Smooth muscle cell (in vitro differentiated cells): ENCODE results near the gene TFE3. TPM values are rescaled to one million over a fixed set of nuclear protein-coding genes. Genes with fewer than 3 reads are reported as not detected.

ENCODE experiments used
- DNase-seq: peaks from one replicate; lab custom pipeline; 2025; ENCODE audit not compliant: unreplicated experiment; lab: John Stamatoyannopoulos, UW
- H2AFZ ChIP-seq: fragments of 200-600 bp; sonication (generic); 2 replicates; pipeline ENCODE4 v1.6.0; 2016; ENCODE audit warnings: antibody characterized with exemption, low read depth, mild to moderate bottlenecking
- H3F3A ChIP-seq: fragments of 200-600 bp; sonication (generic); 2 replicates; pipeline ENCODE4 v1.6.0; 2017; ENCODE audit warnings: antibody characterized with exemption, low read depth
- H3K27ac ChIP-seq: fragments of 200-600 bp; sonication (generic); 2 replicates; pipeline ENCODE4 v1.5.1; 2016; ENCODE audit warnings: low read depth, mild to moderate bottlenecking
- H3K27me3 ChIP-seq: fragments of 200-600 bp; sonication (generic); 2 replicates; pipeline ENCODE4 v1.6.1; 2016; ENCODE audit warnings: low read depth, mild to moderate bottlenecking
- H3K36me3 ChIP-seq: fragments of 200-600 bp; sonication (generic); 2 replicates; pipeline ENCODE4 v1.5.1; 2016; ENCODE audit warnings: low read depth
- H3K4me1 ChIP-seq: fragments of 200-600 bp; sonication (generic); 2 replicates; pipeline ENCODE4 v1.5.1; 2016; ENCODE audit warnings: low read depth
- H3K4me2 ChIP-seq: fragments of 200-600 bp; sonication (generic); 2 replicates; pipeline ENCODE4 v1.6.0; 2016; ENCODE audit warnings: mild to moderate bottlenecking
- H3K4me3 ChIP-seq: fragments of 200-600 bp; sonication (generic); 2 replicates; pipeline ENCODE4 v1.5.1; 2016; ENCODE audit warnings: mild to moderate bottlenecking
- H3K79me2 ChIP-seq: fragments of 200-600 bp; sonication (generic); 2 replicates; pipeline ENCODE4 v1.6.0; 2016; ENCODE audit warnings: low read depth, mild to moderate bottlenecking
- H3K9ac ChIP-seq: fragments of 200-600 bp; sonication (generic); 2 replicates; pipeline ENCODE4 v1.6.0; 2016; ENCODE audit warnings: low read depth
- H3K9me3 ChIP-seq: fragments of 200-600 bp; sonication (generic); replicated peaks from 2 replicates; pipeline ENCODE4 v1.5.1; 2016; ENCODE audit warnings: low read depth
- H4K20me1 ChIP-seq: fragments of 200-600 bp; sonication (generic); 2 replicates; pipeline ENCODE4 v1.6.0; 2016; ENCODE audit warnings: low read depth
- CTCF ChIP-seq: fragments of 200-600 bp; sonication (generic); IDR thresholded peaks from 2 replicates; pipeline ENCODE4 v1.5.1; 2017; ENCODE audit warnings: borderline replicate concordance, mild to moderate bottlenecking, antibody characterized with exemption; ENCODE audit not compliant: insufficient read depth, poor library complexity, severe bottlenecking
- WGBS: methylation state at CpG from one replicate; pipeline ENCODE4 v1.1.7; 2016; ENCODE audit warnings: low lambda C conversion rate; 5-methylcytosine and 5-hydroxymethylcytosine counted together
- polyA plus RNA-seq: library from polyadenylated mRNA; unstranded; fragments of >200 nt; fragmentation: Nextera tagmentation; extraction: Ambion mirVana; gene quantifications from 2 replicates; pipeline ENCODE4 v1.2.1, GENCODE V29; 2016
- total RNA-seq: library from RNA; depleted of rRNA; stranded (reverse); fragments of >200 nt; gene quantifications from 2 replicates; pipeline ENCODE4 v1.2.3, GENCODE V29; 2014

The TFE3 gene
- total and polyA plus RNA-seq, 2 experiments from 2014 or later = 23.6 to 35.2 TPM

- no peak overlapping the region for H2AFZ ChIP-seq
Measured at GRCh38 chrX:49041744-49042580, 1.2 kb downstream of the TFE3 start.

GRCh38 chrX:49040376-49040955 is 2.7 kb downstream of the TFE3 start:
- H3F3A ChIP-seq = peaks cover 9% of the 10 kb centered on the region
- H3K36me3 ChIP-seq = no peaks in the 10 kb centered on the region
- WGBS = 31% methylated on average over 7 of the region's 7 CpGs
- H3K4me2 ChIP-seq = peak overlapping the region; percentile 88
- peak overlapping the region; percentile 98 for H3K9ac ChIP-seq
- peak overlapping the region; percentile 98 for H3K27ac ChIP-seq
- H3K4me3 ChIP-seq = peak overlapping the region; percentile 68
- no peaks in the 10 kb centered on the region for H3K9me3 ChIP-seq
- H2AFZ ChIP-seq = no peak overlapping the region
- H3K79me2 ChIP-seq = peaks cover 31% of the 10 kb centered on the region
- TF ChIP-seq CTCF = no peak
- no peaks in the 10 kb centered on the region for H4K20me1 ChIP-seq
- no peak for DNase-seq
- H3K27me3 ChIP-seq = no peaks in the 10 kb centered on the region
- peaks cover 15% of the 10 kb centered on the region for H3K4me1 ChIP-seq

More at GRCh38 chrX:49041744-49042580, 1.2 kb downstream of the TFE3 start:
- H3K4me3 ChIP-seq = peak overlapping the region; percentile 68
- no peaks in the 10 kb centered on the region for H4K20me1 ChIP-seq
- H3F3A ChIP-seq = peaks cover 9% of the 10 kb centered on the region
- H3K4me1 ChIP-seq = peaks cover 15% of the 10 kb centered on the region
- no peak for DNase-seq
- peak overlapping the region; percentile 98 for H3K27ac ChIP-seq
- H3K36me3 ChIP-seq = no peaks in the 10 kb centered on the region
- H3K27me3 ChIP-seq = no peaks in the 10 kb centered on the region
- H3K9me3 ChIP-seq = no peaks in the 10 kb centered on the region
- H3K79me2 ChIP-seq = peaks cover 28% of the 10 kb centered on the region
- peak overlapping the region; percentile 98 for H3K9ac ChIP-seq
- TF ChIP-seq CTCF = no peak
- peak overlapping the region; percentile 88 for H3K4me2 ChIP-seq
- 25% methylated on average over 10 of the region's 10 CpGs for WGBS

GRCh38 chrX:49039598-49040375 is 3.4 kb downstream of the TFE3 start:
- peak; percentile 58 for DNase-seq

More at GRCh38 chrX:49039598-49040375, 3.4 kb downstream of the TFE3 start:
- peak overlapping the region; percentile 68 for H3K4me3 ChIP-seq
- WGBS = 31% methylated on average over 9 of the region's 9 CpGs
- H3K9me3 ChIP-seq = no peaks in the 10 kb centered on the region
- H3K9ac ChIP-seq = peak overlapping the region; percentile 98
- peaks cover 9% of the 10 kb centered on the region for H3F3A ChIP-seq
- H3K4me2 ChIP-seq = peak overlapping the region; percentile 88
- H2AFZ ChIP-seq = no peak overlapping the region
- no peaks in the 10 kb centered on the region for H3K36me3 ChIP-seq
- peaks cover 15% of the 10 kb centered on the region for H3K4me1 ChIP-seq
- peak overlapping the region; percentile 98 for H3K27ac ChIP-seq
- TF ChIP-seq CTCF = no peak
- H3K27me3 ChIP-seq = no peaks in the 10 kb centered on the region
- peaks cover 31% of the 10 kb centered on the region for H3K79me2 ChIP-seq
- no peaks in the 10 kb centered on the region for H4K20me1 ChIP-seq
